NCI-H2171 treated with DMSO at 0.1 percent for 48 hours (cell line): ENCODE data around the gene PERP.

Experiments used
- DNase-seq: peaks from one replicate; lab custom pipeline; 2025; lab: John Stamatoyannopoulos, UW

Gene PERP

DNA sequence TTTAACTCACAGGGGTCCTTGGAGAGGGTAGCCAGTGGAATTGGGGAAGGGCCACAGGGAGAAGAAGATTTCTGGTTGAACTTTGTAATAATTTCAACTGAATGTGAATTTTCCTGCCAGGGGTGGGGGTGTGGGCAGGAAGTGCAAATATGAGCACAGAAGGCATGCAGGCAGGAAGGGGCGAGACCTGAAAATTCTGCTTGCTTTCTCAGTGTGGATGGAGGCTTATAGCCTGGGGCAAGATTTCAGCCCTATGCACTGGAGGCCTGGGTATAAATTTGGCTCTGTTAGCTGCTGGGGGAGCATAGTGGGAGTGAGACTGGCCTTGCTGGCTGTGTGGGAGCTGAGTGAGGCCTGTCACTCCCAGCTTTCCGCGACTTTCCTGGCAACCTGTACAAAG lies 54.4 kb downstream of the PERP start:
- DNase-seq: no peak

DNA sequence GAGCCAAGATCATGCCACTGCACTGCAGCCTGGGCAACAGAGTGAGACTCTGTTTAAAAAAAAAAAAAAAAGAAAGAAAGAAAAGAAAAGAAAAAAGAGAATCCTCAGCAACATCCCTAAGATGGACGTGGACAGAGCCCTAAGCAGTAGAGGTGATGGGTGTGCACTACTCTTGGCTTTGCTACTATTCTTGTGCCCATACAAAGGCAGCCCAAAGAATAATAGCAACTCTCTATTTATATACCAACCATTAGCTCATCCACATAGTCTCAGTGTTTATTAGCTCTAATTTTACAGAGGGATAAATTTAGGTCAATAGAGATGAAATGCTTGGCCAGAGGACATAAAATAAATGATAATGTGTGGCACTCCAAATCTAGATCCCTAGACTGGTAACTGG lies 62.2 kb downstream of the PERP start:
- DNase-seq: no peak

DNA sequence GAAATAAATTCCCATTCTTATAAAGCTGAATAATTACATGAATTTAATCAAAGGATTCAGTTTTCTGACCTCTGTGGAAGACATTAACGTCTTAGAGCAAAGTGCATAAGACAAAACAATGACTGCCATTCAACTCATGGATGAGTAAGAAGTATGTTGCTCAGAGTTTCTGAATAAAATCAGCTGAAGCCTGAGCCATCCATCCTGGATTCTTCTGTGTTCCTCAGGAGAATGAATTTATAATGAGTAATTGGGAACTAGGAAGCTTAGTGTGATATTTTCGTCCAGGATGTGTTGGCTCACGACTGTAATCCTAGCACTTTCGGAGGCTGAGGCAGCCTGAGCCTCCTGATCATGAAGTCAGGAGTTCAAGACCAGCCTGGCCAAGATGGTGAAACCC lies 62.8 kb downstream of the PERP start:
- DNase-seq: no peak
